ENCODE data around the gene ELANE.

Gene ELANE

DNA sequence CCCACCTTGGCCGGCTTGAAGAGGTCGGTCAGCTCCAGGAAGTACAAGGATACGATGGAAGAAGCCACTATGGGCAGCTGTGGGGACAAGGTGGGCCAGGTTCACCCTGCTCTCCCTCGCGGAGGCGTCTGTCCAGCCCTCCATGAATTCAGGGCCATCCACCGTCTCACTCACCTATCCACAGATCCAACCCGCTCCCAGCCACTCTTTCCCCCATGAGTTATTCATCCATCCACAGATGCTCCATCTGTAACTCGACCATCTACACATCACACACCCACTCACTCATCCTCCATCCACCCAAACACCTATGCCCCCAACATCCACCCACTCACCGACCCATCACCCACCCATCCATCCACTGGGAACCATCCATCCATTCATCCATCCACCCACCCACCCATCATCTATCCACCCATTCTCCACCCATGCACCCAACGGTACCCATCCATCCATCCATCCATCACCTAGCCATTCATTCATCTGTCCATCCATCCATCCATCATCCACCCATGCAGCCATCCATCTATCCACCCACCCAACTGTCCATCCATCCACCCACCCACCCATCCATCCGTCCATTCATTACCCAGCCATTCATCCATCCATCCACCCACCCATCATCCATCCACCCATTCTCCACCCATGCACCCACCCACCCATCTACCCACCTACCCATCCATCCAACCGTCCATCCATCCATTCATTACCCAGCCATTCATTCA is 36.2 kb upstream of the ELANE start:
- TF ChIP-seq, protein P1, sequence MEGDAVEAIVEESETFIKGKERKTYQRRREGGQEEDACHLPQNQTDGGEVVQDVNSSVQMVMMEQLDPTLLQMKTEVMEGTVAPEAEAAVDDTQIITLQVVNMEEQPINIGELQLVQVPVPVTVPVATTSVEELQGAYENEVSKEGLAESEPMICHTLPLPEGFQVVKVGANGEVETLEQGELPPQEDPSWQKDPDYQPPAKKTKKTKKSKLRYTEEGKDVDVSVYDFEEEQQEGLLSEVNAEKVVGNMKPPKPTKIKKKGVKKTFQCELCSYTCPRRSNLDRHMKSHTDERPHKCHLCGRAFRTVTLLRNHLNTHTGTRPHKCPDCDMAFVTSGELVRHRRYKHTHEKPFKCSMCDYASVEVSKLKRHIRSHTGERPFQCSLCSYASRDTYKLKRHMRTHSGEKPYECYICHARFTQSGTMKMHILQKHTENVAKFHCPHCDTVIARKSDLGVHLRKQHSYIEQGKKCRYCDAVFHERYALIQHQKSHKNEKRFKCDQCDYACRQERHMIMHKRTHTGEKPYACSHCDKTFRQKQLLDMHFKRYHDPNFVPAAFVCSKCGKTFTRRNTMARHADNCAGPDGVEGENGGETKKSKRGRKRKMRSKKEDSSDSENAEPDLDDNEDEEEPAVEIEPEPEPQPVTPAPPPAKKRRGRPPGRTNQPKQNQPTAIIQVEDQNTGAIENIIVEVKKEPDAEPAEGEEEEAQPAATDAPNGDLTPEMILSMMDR (IDR thresholded peaks at IDR 0.05) = no peak

DNA sequence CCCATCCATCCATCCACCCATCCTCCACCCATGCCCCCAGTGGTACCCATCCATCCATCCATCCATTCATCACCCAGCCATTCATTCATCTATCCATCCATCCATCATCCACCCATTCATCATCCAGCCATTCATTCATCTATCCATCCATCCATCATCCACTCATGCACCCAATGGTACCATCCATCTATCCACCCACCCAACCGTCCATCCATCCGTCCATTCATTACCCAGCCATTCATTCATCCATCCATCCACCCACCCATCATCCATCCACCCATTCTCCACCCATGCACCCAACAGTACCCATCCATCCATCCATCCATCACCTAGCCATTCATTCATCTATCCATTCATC is 35.6 kb upstream of the ELANE start:
- TF ChIP-seq, protein P1 (IDR thresholded peaks at IDR 0.05) = no peak

DNA sequence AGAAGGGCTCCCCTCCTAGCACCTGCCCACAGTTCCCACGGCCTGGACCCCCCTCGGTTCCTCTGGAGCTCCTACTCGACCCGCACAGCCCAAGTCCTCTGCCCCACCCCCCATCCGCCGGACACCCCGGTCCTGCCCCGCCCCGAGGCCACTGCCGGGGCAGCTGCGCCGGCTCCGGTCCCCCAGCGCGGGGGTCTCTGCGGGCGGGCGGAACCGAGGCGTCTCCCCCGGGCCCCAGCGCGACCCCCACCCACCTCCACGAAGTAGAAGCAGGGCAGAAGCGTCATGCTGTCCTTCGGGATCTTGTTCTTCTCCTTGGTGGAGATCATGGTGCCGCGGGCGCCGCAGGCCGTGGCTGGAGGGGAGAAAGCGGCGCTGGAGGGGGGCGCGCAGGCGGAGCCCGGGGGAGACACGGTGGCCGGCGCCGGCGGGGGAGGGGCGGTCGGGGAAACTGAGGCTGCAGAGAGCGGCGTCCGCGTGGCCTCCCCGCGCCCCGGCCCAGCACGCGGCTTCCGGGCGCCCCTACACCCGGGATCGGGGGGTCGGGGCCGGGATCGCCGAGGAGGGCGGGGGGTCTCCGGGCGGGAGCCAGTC is 30.8 kb upstream of the ELANE start:
- TF ChIP-seq, protein P1 (IDR thresholded peaks at IDR 0.05) = no peak

DNA sequence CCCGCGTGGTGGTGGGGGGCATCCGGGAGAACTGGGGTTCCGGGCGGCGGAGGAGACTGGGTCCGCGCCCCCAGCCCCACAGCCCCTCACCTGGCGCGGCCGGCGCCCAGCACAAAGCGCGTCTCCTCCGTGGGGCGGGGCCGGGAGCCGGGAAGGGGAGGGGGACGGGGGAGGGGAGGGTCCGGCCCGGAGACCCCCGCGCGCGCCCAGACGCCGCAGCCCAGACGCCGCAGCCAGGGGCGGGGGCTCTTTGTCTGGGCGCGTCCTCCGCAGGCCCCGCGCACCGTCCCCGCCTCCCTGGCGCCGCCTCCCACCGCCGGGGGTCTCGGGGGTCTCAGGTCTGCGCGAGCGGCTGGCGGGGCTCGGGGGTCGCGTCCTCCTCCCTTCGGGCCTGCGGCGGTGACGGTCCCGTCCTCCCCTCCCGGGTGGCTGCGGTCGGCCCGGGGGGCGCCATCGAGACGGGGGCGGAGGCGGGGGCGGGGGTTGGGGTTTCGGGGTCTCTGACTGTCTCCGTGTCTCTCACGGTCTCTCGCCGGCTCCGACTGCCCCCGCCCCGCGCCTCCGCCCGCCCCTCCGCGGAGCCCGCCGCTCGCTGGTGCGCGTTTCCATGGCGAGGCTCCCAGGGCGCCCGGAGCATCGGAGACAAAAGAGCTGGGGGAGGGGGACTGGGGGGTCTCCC is 30.1 kb upstream of the ELANE start, which contains the start of gene PLPPR3:
Gene PLPPR3, minus strand, starts transcription at position 131 of the 679 bp plus-strand sequence. CDS start 396 bp downstream, outside the sequence.
- TF ChIP-seq, protein P1 (IDR thresholded peaks at IDR 0.05) = no peak

DNA sequence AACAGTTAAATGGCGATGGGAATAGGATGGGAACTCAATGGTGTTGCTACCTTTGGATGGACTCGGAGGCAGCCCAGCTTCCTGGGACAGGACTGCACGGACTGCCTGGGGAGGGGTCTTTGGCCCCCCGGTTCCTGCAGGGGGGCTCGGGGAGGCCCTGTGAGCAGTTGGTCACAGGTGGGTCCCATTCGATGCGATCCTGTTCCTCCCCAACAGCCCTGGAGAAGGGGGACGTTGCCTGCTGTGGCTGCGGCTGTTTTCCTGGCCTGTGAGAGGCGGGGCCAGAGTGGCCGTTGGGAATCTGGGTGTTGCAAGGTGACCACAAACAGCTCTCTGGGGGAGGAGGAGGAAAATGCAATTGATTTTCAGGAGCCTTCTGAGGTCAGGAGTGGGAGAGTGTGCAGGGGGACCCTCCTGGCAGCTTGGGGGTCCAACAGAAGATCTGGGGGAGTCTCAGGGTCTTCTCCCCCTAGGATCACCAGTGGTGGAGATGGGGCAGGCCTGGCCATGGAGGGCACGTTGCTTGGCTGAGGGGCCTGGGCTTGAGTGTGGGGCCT is 28.5 kb upstream of the ELANE start:
- TF ChIP-seq, protein P1 (IDR thresholded peaks at IDR 0.05) = no peak

DNA sequence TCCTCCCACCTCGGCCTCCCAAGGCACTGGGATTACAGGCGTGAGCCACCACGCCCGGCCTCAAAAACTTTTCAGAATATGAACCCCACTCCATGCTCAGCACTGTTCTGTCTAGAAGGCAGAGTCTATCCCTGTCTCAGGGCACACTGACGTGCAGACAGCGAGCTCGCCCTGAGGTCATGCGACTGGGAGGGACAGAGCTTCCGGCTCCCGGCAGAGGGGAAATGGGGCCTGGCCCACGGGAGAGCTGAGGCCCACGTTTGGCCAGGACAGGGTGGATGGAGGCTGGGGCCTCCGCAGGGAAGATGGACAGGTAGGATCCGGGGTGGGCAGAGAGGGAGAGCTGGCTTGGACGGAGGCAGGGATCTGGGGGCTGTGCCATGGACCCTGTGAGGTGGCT is 27.2 kb upstream of the ELANE start:
- TF ChIP-seq, protein P1 (IDR thresholded peaks at IDR 0.05) = no peak

DNA sequence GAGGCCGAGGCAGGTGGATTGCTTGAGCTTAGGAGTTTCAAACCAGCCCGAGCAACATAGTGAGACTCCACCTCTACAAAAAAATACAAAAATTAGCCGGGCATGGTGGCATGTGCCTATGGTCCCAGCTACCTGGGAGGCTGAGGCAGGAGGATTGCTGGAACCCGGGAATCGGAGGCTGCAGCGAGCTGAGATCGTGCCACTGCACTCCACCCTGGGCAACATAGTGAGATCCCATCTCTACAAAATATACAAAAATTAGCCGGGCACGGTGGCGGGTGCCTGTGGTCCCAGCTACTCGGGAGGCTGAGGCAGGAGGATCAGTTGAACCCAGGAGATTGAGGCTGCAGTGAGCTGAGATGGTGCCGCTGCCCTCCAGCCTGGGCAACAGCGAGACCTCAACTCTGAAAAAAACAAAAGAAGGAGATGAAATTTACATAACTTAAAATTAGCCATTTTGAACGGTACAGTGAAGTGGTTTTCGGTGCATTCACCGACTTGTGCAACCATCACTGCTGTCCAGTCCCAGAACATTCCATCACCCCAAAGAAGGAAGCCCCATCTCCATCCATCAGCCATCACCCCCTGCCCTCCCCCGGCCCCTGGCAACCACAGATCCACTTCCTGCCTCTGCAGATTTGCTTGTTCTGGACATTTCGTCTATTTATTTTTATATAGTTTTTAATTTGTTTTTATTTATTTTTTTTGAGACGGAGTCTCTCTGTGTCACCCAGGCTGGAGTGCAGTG is 26.0 kb upstream of the ELANE start:
- TF ChIP-seq, protein P1 (IDR thresholded peaks at IDR 0.05) = no peak

Measured in LNCAP (cell line).